ENCODE measurements around the gene TIAM1.

Gene TIAM1

GRCh38 chr21:31203431-31204054, 140.5 kb downstream of the TIAM1 start:
- DNase-seq (ENCODE audit: low spot score): peak; percentile 18

DNA sequence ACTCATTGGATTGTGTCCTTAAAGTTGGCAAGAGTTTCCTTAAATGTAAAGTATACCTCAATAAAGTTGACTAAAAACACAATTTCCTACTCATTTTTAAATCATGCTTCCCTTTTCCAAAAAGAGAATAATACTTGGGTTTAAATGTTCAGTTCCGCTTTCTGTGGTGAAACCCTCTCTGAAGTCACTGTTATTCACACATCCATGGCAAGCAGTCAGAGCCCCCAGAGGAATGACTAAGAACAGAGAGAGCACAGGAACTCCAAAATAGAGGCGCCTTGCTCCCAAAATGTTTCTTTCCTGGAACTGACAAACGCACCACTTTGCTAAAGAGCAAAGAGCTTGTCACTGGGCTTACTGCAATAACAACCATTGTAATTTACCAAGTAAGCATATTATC, 142.5 kb downstream of the TIAM1 start:
- peak; percentile 82 for DNase-seq (ENCODE audit: low spot score)

- no peak for DNase-seq (ENCODE audit: low spot score)
Measured at GRCh38 chr21:31201144-31201543, 142.9 kb downstream of the TIAM1 start.

- DNase-seq (ENCODE audit: low spot score): peak; percentile 54
Measured at GRCh38 chr21:31198575-31198974, 145.5 kb downstream of the TIAM1 start.

- no peak for DNase-seq (ENCODE audit: low spot score)
Measured at GRCh38 chr21:31196724-31197123, 147.3 kb downstream of the TIAM1 start.

DNA sequence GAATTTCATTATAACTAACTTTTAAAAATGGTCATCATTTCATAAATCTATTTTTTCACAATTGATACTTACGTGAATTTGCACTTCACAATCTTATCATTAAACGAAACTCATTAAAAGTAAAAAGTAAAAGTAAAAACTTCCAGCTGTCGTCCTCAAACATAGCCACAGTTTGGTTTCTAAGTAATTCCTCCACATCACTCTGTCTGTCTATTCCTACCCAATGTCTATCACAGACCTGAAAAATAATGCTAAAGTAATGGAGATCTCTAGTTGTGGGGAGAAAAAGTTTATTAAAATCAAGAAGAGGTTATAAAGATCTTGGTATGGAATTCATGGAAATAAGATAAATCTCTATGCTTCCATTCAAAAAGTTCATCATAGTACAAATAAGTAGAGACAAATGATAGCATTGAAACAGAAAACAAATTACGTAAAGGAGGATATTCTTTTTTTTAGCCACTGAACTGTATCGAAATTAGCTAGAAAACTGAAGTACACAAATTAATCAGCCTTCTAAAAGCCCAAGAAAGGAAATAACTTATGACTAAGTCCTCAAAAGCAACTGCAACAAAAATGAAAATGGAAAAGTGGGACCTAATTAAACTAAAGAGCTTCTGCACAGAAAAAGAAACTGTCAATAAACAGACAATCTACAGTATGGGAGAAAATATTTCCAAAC, 148.6 kb downstream of the TIAM1 start:
- DNase-seq (ENCODE audit: low spot score): no peak

- DNase-seq (ENCODE audit: low spot score): no peak
Measured at GRCh38 chr21:31194510-31195293, 149.4 kb downstream of the TIAM1 start.

DNA sequence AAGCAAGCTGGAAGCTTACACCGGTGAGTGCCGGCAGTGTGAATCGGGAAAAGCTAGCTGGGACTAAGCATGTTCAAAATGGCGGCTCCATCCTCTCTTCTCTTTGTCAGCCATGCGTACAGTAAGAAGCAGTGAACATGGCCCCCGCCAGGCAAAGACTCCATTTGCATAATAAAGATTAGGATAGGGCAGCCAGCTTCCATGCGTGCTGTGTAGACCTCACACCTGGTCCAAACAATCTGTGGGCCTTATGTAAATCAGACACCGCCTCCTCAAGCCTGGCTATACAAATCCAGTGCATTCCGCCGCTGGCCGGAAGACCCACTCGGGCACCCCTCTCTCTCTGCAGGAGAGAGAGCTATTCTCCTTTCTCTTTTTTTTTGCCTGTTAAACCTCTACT, 150.3 kb downstream of the TIAM1 start:
- no peak for DNase-seq (ENCODE audit: low spot score)

DNA sequence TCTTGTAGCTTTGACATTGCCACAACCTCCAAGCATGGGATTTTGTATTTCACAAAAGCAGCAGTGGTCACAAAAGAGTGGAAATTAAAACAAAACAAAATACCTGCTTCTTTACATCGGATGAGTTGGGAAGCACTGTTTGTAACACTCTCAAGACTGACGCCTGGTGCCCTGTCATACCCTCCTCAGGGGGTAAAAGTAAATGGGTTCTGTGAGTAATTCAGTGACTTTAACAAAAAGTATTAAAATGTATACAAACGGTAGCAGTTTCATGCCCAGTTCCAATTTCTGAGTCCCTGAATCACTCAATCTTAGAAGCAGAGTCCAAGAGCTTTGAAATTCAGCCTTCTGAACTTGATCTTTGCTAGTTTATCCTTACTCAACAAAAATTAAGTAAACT, 152.5 kb downstream of the TIAM1 start:
- no peak for DNase-seq (ENCODE audit: low spot score)

DNA sequence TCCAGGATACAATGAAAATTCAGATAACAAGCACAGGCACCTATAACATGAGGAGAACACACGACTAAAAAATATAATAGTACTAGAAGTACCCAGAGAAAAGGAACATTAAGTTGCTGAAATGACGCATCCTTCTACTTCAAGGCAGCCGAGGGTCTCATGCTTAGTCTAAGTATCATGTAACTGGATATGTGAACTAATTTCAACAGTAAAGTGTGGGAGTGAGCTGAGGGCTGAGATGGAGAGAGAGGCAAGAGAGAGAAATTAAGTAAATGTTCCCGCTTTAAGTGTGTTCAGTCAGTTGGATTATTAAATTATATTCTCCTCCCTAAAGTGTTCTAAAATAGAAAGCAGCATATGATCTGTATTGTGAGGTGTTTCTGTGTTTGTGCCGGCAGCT, 153.5 kb downstream of the TIAM1 start:
- DNase-seq (ENCODE audit: low spot score): no peak

DNA sequence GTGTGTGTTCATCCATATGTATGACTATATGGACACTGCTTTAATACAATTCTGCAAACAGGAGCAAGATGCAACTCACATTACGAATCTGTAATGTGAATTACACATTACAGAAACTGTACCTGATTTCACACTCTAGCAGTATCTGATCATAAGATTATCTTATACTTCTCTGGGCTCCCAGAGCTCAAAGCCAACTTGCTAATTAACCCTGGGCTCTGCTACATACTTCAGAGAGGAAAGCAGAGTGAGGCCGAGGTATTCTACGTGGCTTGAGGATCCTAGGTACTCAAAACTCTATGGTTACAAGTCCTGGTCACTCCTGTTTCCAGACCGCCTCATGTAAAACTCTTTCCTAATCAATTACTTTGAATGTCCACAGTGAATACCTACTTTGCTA, 156.6 kb downstream of the TIAM1 start:
- DNase-seq (ENCODE audit: low spot score): no peak

DNA sequence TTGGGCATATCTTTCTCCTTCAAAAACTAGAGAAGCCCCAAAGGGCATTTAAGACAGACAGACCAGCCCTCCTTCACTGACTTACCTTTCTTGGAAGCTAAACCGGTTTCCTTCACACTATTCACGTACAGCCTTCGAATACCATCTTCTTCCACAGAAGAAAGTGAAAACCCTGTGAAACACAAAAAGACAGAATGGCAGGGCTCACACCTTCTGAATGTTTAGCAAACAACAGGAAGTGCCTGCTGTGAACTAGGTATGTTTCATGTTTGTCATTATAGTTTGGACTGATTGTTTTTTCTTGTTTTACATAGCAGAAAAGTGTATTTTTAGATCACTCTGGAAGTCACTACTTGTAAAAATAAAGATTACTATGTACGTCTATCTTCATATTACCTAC, 157.1 kb downstream of the TIAM1 start:
- no peak for DNase-seq (ENCODE audit: low spot score)

DNA sequence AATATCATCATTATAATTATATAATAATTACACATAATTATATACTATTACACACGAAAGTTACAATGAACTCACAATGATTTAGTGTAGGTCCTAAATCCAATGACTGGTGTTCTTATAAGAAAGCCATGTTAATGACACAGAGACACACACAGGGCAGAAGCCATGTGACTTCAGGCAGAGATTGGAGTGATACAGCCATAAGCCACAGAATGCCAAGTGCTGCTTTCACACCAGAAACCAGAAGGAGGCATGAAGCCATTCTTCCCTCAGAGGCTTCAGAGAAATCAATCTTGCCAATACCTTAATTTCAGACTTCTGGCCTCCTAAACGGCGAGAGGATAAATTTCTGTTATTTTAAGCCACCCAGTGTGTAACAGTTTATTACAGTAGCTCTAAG, 158.4 kb downstream of the TIAM1 start:
- no peak for DNase-seq (ENCODE audit: low spot score)

DNA sequence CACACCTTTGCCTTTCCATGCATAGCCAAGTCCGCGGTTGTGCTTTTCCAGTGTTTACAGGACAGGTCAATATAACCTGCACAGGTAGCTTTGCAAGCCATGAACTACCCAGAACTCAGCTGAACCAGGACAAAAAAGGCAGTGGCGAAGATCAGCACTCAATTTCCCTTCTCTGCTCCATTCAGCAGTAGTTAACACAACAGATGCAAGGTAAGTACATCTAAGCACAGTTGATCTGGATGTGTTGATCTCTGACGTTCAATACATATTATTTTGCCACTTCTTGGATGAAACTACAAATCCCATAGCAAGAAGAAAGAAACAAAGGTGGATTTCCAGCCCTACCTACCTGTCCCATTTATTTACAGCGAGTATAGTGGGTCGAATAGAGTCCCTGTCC, 159.2 kb downstream of the TIAM1 start:
- DNase-seq (ENCODE audit: low spot score): no peak

GRCh38 chr21:31184459-31184858, 159.6 kb downstream of the TIAM1 start:
- DNase-seq (ENCODE audit: low spot score): no peak

DNA sequence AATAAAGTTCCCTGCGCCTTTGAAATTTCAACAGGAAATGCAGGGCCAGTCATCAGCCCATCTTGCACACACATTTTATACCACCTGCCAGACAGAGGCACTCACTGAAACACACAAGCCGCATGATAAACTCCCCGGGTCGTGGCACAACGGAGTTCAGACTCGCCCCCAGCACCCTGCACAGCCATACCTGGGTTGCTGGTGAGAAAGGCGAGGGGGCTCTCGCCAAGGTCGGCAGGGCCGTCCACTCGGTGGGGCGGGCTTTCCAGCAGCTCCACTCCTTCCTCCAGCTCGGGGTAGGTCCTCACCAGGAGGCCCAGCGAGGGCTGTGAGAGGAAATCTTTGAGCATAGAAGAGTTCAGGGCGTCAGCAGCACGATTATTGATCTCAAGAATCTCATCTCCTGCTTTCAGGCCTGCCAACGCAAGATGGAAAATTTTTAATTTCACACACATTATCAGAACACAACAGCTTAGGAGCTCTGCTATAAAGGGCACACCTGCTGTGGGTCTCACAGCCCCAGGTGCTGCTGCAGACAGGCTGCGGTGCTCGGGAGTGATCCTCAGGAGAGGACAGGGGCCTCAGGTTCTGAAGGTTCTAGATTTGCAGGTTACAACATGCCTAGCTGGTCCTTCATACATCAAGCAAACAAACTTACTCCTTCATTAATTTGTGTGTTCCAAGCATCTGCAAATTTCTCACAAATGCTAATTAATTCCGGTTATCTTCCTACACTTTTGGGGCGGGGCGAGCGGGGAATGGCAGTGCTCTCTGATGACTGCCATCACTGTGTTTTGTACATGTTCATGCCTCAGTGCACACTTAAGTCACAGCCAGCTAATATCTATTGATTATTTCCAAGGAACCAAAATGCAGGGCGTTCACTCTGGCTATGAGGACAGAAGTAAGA, 161.6 kb downstream of the TIAM1 start:
- no peak for DNase-seq (ENCODE audit: low spot score)

- no peak for DNase-seq (ENCODE audit: low spot score)
Measured at GRCh38 chr21:31181082-31181750, 162.8 kb downstream of the TIAM1 start.

- peak; percentile 62 for DNase-seq (ENCODE audit: low spot score)
Measured at GRCh38 chr21:31180256-31181081, 163.6 kb downstream of the TIAM1 start.

- DNase-seq (ENCODE audit: low spot score): no peak
Measured at GRCh38 chr21:31176725-31177124, 167.3 kb downstream of the TIAM1 start.

- no peak for DNase-seq (ENCODE audit: low spot score)
Measured at GRCh38 chr21:31176080-31176551, 167.9 kb downstream of the TIAM1 start.
